Nephron progenitor cell (in vitro differentiated cells): Measurements from ENCODE around the gene PLXNC1.

Source experiments
- DNase-seq: peaks from one replicate; pipeline ENCODE4 v3.0.0; 2021
- H3K27ac Mint-ChIP-seq: 2 replicates; pipeline ENCODE4 v1.8.0; 2021; ENCODE audit warnings: mild to moderate bottlenecking, moderate library complexity, mixed read lengths
- H3K27me3 Mint-ChIP-seq: 2 replicates; pipeline ENCODE4 v1.8.0; 2021; ENCODE audit warnings: mild to moderate bottlenecking, low read depth, mixed read lengths; ENCODE audit not compliant: poor library complexity
- H3K36me3 Mint-ChIP-seq: 2 replicates; pipeline ENCODE4 v1.8.0; 2021; ENCODE audit warnings: low read depth, mixed read lengths
- H3K4me1 Mint-ChIP-seq: 2 replicates; pipeline ENCODE4 v1.8.0; 2021; ENCODE audit warnings: mixed read lengths
- H3K4me3 Mint-ChIP-seq: 2 replicates; pipeline ENCODE4 v1.8.0; 2021; ENCODE audit warnings: mild to moderate bottlenecking, moderate library complexity, mixed read lengths
- H3K9me3 Mint-ChIP-seq: 2 replicates; pipeline ENCODE4 v1.8.0; 2021; ENCODE audit warnings: mild to moderate bottlenecking, moderate library complexity, mixed read lengths
- TF ChIP-seq, protein P1 (sequence below): fragments of 200-600 bp; sonication (generic); IDR thresholded peaks from 2 replicates; pipeline ENCODE4 v1.5.0; 2021; ENCODE audit warnings: antibody characterized with exemption

Gene PLXNC1

DNA sequence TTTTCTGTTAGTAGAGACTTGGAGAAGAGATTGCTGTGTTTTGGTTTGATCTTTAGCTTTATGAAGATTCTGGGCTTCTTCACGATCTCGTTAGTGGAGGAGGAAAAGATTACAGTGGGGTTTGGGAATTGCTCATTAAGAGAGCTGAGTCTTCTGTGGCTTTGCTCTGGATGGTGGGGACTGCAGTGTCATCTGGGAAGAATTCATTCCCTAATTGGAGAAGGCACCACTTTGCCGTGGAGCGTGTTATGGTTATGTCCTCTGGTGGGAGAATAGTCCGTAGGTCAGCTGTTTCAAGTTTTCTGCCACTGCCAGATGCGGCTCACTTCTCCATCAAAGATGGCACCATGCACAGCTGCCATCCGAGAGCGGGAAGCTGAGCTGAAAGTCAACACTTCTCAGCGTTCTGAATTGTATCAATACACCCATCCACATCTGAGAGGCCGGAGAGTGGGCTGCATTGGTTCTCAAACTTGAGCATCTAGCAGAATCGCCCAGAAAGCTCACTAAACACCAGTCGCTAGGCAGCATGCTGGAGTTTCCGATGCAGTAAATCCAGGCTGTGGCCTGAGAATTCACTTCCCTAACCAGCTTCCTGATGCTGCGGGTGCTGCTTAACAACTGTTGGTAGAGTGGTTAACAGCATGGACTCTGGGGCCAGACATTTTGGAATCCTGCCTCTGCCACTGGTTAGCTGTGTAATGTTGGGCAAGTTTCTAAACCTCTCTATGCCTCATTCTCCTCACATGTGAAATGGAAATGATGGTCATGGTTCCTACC lies 117.8 kb downstream of the PLXNC1 start:
- Mint-ChIP-seq H3K36me3 (no peaks in the 10 kb centered on the region), H3K27me3 (peaks cover 8% of the 10 kb centered on the region), H3K4me3 (no peak overlapping the region), H3K4me1 (peaks cover 55% of the 10 kb centered on the region), H3K27ac (no peak overlapping the region), H3K9me3 (no peaks in the 10 kb centered on the region)
- no peak for DNase-seq
- TF ChIP-seq, protein P1, sequence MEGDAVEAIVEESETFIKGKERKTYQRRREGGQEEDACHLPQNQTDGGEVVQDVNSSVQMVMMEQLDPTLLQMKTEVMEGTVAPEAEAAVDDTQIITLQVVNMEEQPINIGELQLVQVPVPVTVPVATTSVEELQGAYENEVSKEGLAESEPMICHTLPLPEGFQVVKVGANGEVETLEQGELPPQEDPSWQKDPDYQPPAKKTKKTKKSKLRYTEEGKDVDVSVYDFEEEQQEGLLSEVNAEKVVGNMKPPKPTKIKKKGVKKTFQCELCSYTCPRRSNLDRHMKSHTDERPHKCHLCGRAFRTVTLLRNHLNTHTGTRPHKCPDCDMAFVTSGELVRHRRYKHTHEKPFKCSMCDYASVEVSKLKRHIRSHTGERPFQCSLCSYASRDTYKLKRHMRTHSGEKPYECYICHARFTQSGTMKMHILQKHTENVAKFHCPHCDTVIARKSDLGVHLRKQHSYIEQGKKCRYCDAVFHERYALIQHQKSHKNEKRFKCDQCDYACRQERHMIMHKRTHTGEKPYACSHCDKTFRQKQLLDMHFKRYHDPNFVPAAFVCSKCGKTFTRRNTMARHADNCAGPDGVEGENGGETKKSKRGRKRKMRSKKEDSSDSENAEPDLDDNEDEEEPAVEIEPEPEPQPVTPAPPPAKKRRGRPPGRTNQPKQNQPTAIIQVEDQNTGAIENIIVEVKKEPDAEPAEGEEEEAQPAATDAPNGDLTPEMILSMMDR, result no peak

DNA sequence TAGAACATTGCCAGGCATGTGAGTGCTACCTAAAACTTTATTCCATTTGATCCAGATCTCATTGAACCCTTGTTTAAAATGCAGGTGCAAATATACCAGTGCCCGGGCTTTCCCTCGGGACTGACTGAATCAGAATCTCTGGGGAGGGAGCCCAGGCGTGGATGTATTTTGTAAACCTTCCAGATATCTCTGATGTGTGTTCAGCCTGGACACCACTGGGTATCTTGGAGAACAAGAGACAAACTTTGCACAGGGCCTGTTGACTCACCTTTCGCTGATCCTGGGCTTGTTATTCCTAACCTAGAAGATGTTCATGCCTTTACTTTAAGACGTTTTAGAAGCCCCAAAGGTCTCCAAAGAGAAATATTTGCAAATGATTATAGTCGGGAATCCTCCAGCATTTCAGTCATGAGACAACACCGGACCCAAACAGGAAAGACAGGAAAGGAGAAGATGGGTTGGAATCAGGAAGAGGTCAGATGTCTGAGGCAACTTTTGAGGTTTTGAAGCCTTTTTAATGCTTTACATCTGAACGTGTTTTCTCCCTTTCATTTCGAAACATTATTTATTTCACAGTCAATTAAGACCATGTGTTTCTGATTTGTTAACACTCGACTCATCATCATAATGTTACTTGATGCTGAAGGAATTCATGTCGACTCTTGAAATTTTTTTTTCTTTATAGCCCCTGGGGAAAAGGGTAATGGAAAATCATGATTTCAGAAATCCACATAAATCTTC lies 118.6 kb downstream of the PLXNC1 start:
- Mint-ChIP-seq H3K36me3 (no peaks in the 10 kb centered on the region), H3K4me3 (no peak overlapping the region), H3K27me3 (peaks cover 8% of the 10 kb centered on the region), H3K27ac (no peak overlapping the region), H3K9me3 (no peaks in the 10 kb centered on the region), H3K4me1 (peaks cover 59% of the 10 kb centered on the region)
- TF ChIP-seq, protein P1, result no peak
- DNase-seq, result no peak

DNA sequence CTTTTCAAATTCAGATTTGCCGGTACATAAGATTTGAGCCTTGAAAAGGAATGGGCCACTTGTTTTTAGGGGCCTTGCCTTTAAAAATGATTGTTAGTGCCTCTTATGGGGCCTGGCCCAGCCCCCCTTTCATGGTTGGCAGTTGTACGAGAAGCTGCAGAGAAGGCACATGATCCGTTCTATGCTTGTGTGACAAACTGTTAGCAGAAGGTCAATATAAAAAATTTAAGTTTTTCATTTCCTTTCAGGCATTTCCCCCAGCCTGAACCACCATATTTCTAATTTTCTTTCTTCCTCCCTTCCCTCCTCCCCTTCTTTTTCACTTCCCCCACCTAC lies 119.1 kb downstream of the PLXNC1 start:
- peaks cover 53% of the 10 kb centered on the region for H3K4me1 Mint-ChIP-seq
- DNase-seq, result no peak
- no peaks in the 10 kb centered on the region for H3K9me3 Mint-ChIP-seq
- no peak overlapping the region for H3K4me3 Mint-ChIP-seq
- peaks cover 8% of the 10 kb centered on the region for H3K27me3 Mint-ChIP-seq
- no peaks in the 10 kb centered on the region for H3K36me3 Mint-ChIP-seq
- no peak overlapping the region for H3K27ac Mint-ChIP-seq
- TF ChIP-seq, protein P1, result no peak

DNA sequence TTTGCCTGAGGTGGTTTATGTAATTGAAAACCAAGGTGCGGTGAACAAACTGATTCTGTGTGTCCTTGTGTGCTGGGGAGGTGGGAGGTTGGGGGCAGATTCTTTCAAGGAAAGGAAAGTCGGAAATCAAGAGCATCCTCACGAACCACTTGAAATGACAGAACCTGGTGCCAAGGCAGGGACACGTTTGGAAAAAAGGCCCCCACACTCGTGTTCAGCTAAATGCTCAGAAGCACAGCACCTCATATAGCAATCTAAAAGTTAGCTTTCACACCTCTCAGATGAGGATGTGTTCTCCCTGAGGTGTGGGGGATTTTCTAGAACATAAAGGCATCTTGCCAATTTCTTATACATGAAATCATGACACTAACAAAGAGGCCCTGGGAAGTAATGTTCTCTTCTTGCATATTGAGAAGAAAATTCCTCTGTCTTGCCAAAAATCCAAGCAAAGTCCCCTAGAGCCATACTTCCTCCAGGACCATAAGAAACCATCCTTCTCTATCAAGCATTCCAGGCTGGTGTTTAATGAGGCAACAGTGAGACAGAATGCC lies 119.6 kb downstream of the PLXNC1 start:
- Mint-ChIP-seq H3K9me3 (no peaks in the 10 kb centered on the region), H3K36me3 (no peaks in the 10 kb centered on the region), H3K27ac (no peak overlapping the region), H3K27me3 (peaks cover 8% of the 10 kb centered on the region), H3K4me3 (no peak overlapping the region), H3K4me1 (peaks cover 48% of the 10 kb centered on the region)
- DNase-seq, result no peak
- TF ChIP-seq, protein P1, result no peak

DNA sequence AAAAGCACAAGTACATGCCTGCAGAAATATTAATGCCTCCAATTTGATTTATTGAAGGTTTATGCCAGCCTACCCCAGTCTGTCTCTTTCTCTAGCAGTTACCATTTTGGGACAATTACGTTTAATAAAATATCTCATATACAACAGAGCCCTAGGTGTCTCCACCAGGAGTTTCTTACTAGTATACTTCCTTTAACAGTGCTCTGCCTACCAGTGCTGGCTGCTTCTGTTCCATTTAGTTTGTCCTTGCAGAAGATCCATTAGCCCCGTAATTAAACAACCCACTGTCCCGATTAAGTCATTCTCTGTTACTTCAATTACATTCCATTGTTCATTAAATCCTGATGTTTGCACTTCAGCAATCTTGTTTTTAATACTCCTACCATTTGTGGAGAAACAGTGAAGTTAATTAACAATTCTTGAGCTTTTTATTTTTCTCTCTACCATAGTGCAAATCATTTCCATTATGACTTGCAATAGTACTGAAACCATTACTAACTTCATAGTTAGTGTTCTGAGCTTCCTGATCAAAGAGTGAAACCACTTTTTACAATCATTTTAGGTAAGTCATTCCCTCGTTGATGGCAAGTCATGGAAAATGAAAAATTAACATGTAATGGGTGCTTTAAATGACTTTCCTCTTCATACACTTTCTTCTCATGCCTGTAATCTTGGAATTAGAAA lies 121.1 kb downstream of the PLXNC1 start:
- Mint-ChIP-seq H3K4me1 (peaks cover 35% of the 10 kb centered on the region), H3K9me3 (no peaks in the 10 kb centered on the region), H3K27me3 (peaks cover 8% of the 10 kb centered on the region), H3K4me3 (no peak overlapping the region), H3K27ac (no peak overlapping the region), H3K36me3 (no peaks in the 10 kb centered on the region)
- DNase-seq, result no peak
- TF ChIP-seq, protein P1, result no peak
